Measurements from ENCODE around the gene KCNH5.

The KCNH5 gene

DNA sequence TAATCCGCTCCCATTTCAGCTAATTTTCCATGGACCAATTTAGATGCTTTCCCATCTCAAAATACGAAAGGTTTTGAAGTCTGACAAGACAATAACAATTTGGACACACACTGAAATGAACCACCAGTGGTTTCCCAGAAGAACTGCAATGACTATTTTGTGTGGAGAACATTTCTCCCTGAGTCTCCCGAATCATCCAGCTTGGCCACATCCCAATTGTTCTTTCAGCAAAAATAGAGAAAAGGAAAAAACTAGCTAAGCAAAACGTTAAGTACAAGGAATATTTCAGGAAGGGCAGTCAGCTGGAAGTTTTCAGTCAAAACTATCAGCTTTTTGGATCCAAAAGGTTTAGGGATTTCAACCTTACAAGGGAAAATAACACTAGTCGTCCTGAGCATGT, 390.6 kb downstream of the KCNH5 start:
- ATAC-seq (ENCODE audit: low read depth) (no peak), DNase-seq (ENCODE audit: low spot score in 2 of 2) (no peak)
- Mint-ChIP-seq H3K36me3 (no peaks in the 10 kb centered on the region), H3K27me3 (no peaks in the 10 kb centered on the region), H3K9me3 (no peaks in the 10 kb centered on the region), H3K27ac (no peak overlapping the region), H3K4me3 (no peak overlapping the region), H3K4me1 (no peaks in the 10 kb centered on the region)
